CD4-positive, alpha-beta T cell (primary cell): ENCODE results near the gene KLF13. TPM values are rescaled to one million over a fixed set of nuclear protein-coding genes. Genes with fewer than 3 reads are reported as not detected.

Experiments
- ATAC-seq: fragments of 200-7000 bp; cut with Tn5 transposase; one replicate; pipeline ENCODE4 v1.10.0; 2022; ENCODE audit warnings: mild to moderate bottlenecking; ENCODE audit not compliant: poor library complexity
- CTCF ChIA-PET: fragments of 350-600 bp; sonication (Branson Sonifier 250); formaldehyde crosslinking; loops from one replicate; lab custom pipeline; 2021; ENCODE audit warnings: antibody characterized with exemption, inconsistent platforms; lab: Charles Lee
- POLR2A ChIA-PET: fragments of 350-600 bp; sonication (Branson Sonifier 250); formaldehyde crosslinking; loops from one replicate; lab custom pipeline; 2021; ENCODE audit warnings: antibody characterized with exemption, inconsistent platforms; lab: Charles Lee
- DNase-seq, 14 experiments: peaks; one replicate each; pipeline ENCODE4 v3.0.0-alpha.2; 2013 to 2020; ENCODE audit warnings: mixed read lengths in 2 of 14
- H3K27ac ChIP-seq, 2 donors: one replicate each; pipeline versions ENCODE4 v1.5.1 to v1.7.0; 2013; ENCODE audit warnings: low read length in 2 of 2, low read depth in 1 of 2, mild to moderate bottlenecking in 1 of 2
- H3K27me3 ChIP-seq, 2 experiments: 1 replicate in 1 of 2; 2 replicates in 1 of 2; pipeline versions ENCODE4 v1.6.1 to v1.7.0; 2013; ENCODE audit warnings: low read length in 2 of 2, control low read depth in 1 of 2, mild to moderate bottlenecking in 1 of 2, moderate library complexity in 1 of 2; ENCODE audit not compliant: insufficient read depth in 2 of 2, control insufficient read depth in 1 of 2
- H3K36me3 ChIP-seq: one replicate; pipeline ENCODE4 v1.6.1; 2013; ENCODE audit warnings: low read length, control low read depth; ENCODE audit not compliant: insufficient read depth
- H3K4me1 ChIP-seq: one replicate; pipeline ENCODE4 v1.6.1; 2013; ENCODE audit warnings: low read length, control low read depth; ENCODE audit not compliant: insufficient read depth
- H3K4me3 ChIP-seq: one replicate; pipeline ENCODE4 v1.5.1; 2013; ENCODE audit warnings: mild to moderate bottlenecking, low read length, moderate library complexity
- H3K9me3 ChIP-seq, 2 experiments: 1 replicate in 1 of 2; 2 replicates in 1 of 2; pipeline versions ENCODE4 v1.6.1 to v1.7.0; 2013; ENCODE audit warnings: low read length in 2 of 2, mild to moderate bottlenecking in 2 of 2, control low read depth in 1 of 2, moderate library complexity in 1 of 2; ENCODE audit not compliant: control insufficient read depth in 1 of 2, insufficient read depth in 1 of 2
- H3K27ac Mint-ChIP-seq: one replicate; pipeline ENCODE4 v1.8.0; 2020; ENCODE audit warnings: mixed read lengths
- H3K27me3 Mint-ChIP-seq: one replicate; pipeline ENCODE4 v1.8.0; 2021; ENCODE audit warnings: mixed read lengths
- H3K36me3 Mint-ChIP-seq: one replicate; pipeline ENCODE4 v1.8.0; 2021; ENCODE audit warnings: low read depth, mixed read lengths
- H3K4me1 Mint-ChIP-seq: one replicate; pipeline ENCODE4 v1.8.0; 2021; ENCODE audit warnings: low read depth, mixed read lengths
- H3K4me3 Mint-ChIP-seq: one replicate; pipeline ENCODE4 v1.8.0; 2020; ENCODE audit warnings: mild to moderate bottlenecking, mixed read lengths
- H3K9me3 Mint-ChIP-seq: one replicate; pipeline ENCODE4 v1.8.0; 2020; ENCODE audit warnings: mixed read lengths
- CTCF ChIP-seq: fragments of 200-600 bp; IDR thresholded peaks from one replicate; pipeline ENCODE4 v1.8.0; 2022; ENCODE audit warnings: antibody characterized with exemption, mild to moderate bottlenecking
- intact Hi-C, 2 experiments: fragments of 100-400 bp; cut with DNase I in 1 of 2; cut with micrococcal nuclease in 1 of 2; formaldehyde crosslinking; loops; one replicate each; pipeline versions ENCODE4 v1.15.1 to v1.9.0; 2023 to 2025; cut with DNase I, micrococcal nuclease
- total RNA-seq, 174 experiments: library from RNA in 2 of 174; stranded (reverse) in 2 of 174; gene quantifications; one replicate each; pipeline ENCODE4 v1.2.3 and lab custom pipeline; 2021 to 2026

The KLF13 gene
- total RNA-seq, 2 experiments from 2014 or later, result 284 to 308 TPM

DNA sequence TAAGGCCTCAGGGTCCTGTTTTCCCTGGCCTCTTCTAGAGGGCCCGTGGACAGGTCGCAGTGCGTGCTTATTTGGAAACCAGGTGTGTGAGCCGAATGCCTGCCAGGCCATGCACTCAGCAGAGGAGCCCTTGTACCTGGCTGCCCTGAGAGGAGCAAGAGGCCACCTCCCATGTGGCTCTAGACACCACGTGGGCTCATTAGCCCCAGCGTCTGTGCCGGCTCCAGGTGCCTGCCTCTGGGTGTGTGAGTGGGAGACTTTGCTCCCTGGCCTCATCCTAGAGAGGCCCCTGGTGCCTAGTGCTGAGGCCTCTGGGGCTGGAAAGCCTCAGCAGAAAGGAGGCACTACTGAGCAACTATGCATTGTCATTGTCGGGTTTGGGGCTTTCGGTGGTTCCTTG, 50.4 kb downstream of the KLF13 start:
- Mint-ChIP-seq H3K27ac (peak overlapping the region; percentile 84), H3K4me1 (peaks cover 68% of the 10 kb centered on the region), H3K36me3 (peaks cover 95% of the 10 kb centered on the region), H3K9me3 (no peaks in the 10 kb centered on the region), H3K27me3 (no peaks in the 10 kb centered on the region), H3K4me3 (no peak overlapping the region)
- Histone ChIP-seq H3K27me3 (no peaks in the 10 kb centered on the region), H3K4me3 (no peak overlapping the region), H3K9me3 (peaks cover 0 to 5% of the 10 kb centered on the region in 2 experiments), H3K36me3 (peaks cover 88% of the 10 kb centered on the region), H3K4me1 (peaks cover 61% of the 10 kb centered on the region), H3K27ac (peak overlapping the region in 1 of 2 donors; percentile 8)
- ATAC-seq, result no peak
- POLR2A ChIA-PET, result interaction anchor here (0.9 to 1.4 kb wide), 2 partner anchors 12 to 106 kb away, joined by 3 to 6 read pairs; no protein-coding TSS in a partner anchor
- no peak for DNase-seq
- intact Hi-C loops, result no loop called here
- no peak for TF ChIP-seq CTCF
- CTCF ChIA-PET, result interaction anchor here (1.0 kb wide), 1 partner anchor 9 kb away, joined by 3 read pairs; no protein-coding TSS in a partner anchor

GRCh38 chr15:31378363-31378903, 51.8 kb downstream of the KLF13 start:
- Histone ChIP-seq H3K9me3 (peaks cover 0 to 5% of the 10 kb centered on the region in 2 experiments), H3K4me3 (no peak overlapping the region), H3K36me3 (peaks cover 76% of the 10 kb centered on the region), H3K27ac (peak overlapping the region in 1 of 2 donors; percentile 29), H3K27me3 (no peaks in the 10 kb centered on the region), H3K4me1 (peaks cover 56% of the 10 kb centered on the region)
- DNase-seq, result no peak
- POLR2A ChIA-PET, result interaction anchor here (0.9 to 2.1 kb wide), 3 partner anchors 56 to 105 kb away, joined by 3 to 8 read pairs (median 6); no protein-coding TSS in a partner anchor
- intact Hi-C loops, result no loop called here
- TF ChIP-seq CTCF, result no peak
- Mint-ChIP-seq H3K4me1 (peaks cover 58% of the 10 kb centered on the region), H3K9me3 (no peaks in the 10 kb centered on the region), H3K36me3 (peaks cover 89% of the 10 kb centered on the region), H3K27me3 (no peaks in the 10 kb centered on the region), H3K4me3 (peak overlapping the region; percentile 30), H3K27ac (peak overlapping the region; percentile 84)
- no peak for ATAC-seq
- CTCF ChIA-PET, result no interaction called here

GRCh38 chr15:31379042-31379441, 52.4 kb downstream of the KLF13 start:
- TF ChIP-seq CTCF, result no peak
- ChIA-PET CTCF (no interaction called here), POLR2A (interaction anchor here (2.1 kb wide), 1 partner anchor 56 kb away, joined by 8 read pairs; no protein-coding TSS in a partner anchor)
- peaks cover 55% of the 10 kb centered on the region for H3K4me1 Mint-ChIP-seq
- Histone ChIP-seq H3K27ac (no peak overlapping the region), H3K9me3 (peaks cover 0 to 5% of the 10 kb centered on the region in 2 experiments), H3K4me3 (no peak overlapping the region), H3K4me1 (peaks cover 49% of the 10 kb centered on the region), H3K36me3 (peaks cover 70% of the 10 kb centered on the region), H3K27me3 (no peaks in the 10 kb centered on the region)
- peak overlapping the region; percentile 40 for H3K4me3 Mint-ChIP-seq
- H3K27ac Mint-ChIP-seq, result peak overlapping the region; percentile 84
- peaks cover 83% of the 10 kb centered on the region for H3K36me3 Mint-ChIP-seq
- intact Hi-C loops, result no loop called here
- ATAC-seq, result peak; percentile 25
- H3K9me3 Mint-ChIP-seq, result no peaks in the 10 kb centered on the region
- H3K27me3 Mint-ChIP-seq, result no peaks in the 10 kb centered on the region
- no peak for DNase-seq
